Epithelial cell of prostate (primary cell): ENCODE results near the gene ZNF716.
"Not testable (repeated sequence)": the region's sequence is repeated elsewhere in the genome, so short reads cannot be mapped to it uniquely, and the experiment has no call there.

Source experiments
- DNase-seq: peaks from one replicate; pipeline ENCODE4 v3.0.0-alpha.2; 2011; ENCODE audit warnings: low read depth, low spot score
- H3K27ac ChIP-seq: fragments of 450-650 bp; 2 replicates; pipeline ENCODE4 v1.5.1; 2017; ENCODE audit warnings: mild to moderate bottlenecking

ZNF716 gene

DNA sequence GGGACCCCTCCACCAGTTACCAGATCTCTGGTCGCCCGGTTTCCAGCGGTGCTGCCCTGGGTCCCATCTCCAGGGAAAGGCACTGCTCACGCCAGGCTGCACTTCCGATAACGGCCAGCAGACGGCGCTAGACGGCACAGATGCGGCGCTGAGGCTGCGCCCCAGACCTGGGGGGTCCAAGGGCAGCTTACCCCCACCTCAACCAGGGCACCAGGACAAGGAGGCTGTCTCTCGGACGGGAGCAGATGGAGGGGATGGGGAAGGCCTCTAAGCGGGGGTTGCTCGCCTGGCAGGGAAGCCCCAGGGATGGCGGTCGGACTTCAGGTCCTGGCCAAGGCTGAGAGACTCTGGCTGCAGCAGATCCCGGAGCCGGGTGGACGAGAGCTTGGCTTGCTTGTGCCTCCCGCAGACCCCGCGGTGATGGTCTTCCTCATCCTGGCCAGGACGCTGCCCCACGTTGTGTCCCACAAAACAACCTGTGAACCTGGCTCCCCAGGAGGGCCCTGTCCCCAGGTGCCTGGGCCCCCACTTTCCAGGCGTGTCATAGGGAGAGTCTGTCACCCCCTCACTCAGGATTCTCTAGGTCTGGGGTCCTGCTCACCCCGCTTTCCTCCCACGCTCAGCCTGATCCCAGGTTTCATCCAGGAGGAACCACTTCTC lies 23.9 kb upstream of the ZNF716 start:
- DNase-seq = no peak
- no peak overlapping the region for H3K27ac ChIP-seq

GRCh38 chr7:57426629-57427003 lies 23.4 kb upstream of the ZNF716 start:
- H3K27ac ChIP-seq = no peak overlapping the region
- DNase-seq = no peak

- no peak for DNase-seq
- no peak overlapping the region for H3K27ac ChIP-seq
Observed at GRCh38 chr7:57427146-57427545, 22.8 kb upstream of the ZNF716 start.

GRCh38 chr7:57427594-57427993 lies 22.4 kb upstream of the ZNF716 start:
- DNase-seq = no peak
- no peak overlapping the region for H3K27ac ChIP-seq

DNA sequence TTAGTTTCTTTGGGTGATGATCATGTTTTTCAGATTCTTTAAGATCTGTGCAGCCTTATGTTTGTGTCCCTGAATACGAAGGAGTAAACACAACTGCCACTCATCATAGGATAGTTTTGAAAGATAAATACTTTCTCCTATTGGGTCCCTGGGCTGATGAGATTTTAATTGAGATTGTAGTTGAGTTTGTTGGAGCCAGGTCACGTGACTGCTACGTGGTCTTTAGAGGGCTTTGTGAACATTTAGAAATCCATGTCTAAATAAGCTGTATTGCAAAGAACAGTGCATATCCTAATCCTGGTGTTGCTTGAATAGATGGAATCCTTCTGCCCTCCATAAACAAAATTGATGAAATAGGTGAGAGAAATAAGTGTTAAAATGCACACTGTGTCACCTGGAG lies 17.4 kb upstream of the ZNF716 start:
- H3K27ac ChIP-seq = no peak overlapping the region
- DNase-seq = no peak

DNA sequence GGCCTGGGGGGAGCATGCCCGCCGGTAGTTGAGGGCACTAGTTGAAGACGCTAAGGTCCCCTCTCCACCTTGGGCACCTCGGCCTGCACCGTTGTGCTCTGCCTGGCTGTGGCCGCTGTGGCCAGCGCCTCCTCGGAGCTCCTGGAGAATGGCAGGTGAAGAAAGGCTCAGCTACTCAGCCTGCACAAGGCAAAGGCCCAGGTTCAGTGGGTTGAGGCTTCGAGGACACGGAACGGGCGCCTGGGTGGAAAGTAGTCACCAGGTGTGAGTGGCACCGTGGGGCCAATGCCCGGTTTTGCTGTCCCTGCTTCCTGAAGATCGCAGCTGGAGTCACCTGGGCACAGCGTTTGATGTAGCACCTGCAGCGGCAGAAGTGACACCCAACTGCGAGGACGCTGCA lies 12.4 kb upstream of the ZNF716 start:
- no peak for DNase-seq

GRCh38 chr7:57438244-57438643 lies 11.7 kb upstream of the ZNF716 start:
- H3K27ac ChIP-seq = no peak overlapping the region

More for the DNA sequence above, 12.4 kb upstream of the ZNF716 start:
- no peak overlapping the region for H3K27ac ChIP-seq

DNA sequence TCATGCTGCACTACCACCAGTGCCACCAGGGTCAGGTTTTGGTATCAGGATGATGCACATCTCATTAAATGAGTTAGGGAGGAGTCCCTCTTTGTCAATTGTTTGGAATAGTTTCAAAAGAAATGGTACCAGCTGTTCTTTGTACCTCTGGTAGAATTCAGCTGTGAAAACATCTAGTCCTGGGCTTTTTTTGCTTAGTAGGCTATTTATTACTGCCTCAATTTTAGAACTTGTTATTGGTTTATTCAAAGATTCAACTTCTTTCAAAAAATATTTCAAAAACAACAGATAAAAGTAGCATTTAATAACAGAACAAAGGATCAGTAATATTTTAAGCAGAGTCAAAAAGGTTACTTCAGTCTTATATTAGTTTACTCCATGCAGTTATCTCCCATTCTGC lies 6.4 kb upstream of the ZNF716 start:
- no peak for DNase-seq
- no peak overlapping the region for H3K27ac ChIP-seq

More at GRCh38 chr7:57438244-57438643, 11.7 kb upstream of the ZNF716 start:
- no peak for DNase-seq

GRCh38 chr7:57469186-57469828 lies 19.3 kb downstream of the ZNF716 start:
- DNase-seq, H3K27ac ChIP-seq: not testable (repeated sequence)

DNA sequence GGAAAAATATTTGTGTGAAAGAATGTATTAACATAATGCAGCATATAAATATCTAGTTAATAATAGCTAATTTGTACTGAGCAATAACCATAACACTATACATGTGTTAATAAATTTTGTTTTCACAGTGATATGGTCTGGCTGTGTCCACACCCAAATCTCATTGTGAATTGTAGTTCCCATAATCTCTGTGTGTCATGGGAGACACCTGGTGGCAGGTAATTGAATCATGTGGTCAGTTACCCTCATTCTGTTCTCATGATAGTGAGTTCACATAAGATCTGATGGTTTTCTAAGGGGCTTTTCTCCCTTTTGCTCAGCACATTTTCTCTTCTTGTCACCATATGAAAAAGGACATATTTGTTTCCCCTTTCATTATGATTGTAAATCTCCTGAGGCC lies 30.3 kb downstream of the ZNF716 start:
- H3K27ac ChIP-seq, DNase-seq: not testable (repeated sequence)

GRCh38 chr7:57485022-57485421 lies 35.0 kb downstream of the ZNF716 start:
- not testable (repeated sequence) for H3K27ac ChIP-seq, DNase-seq

GRCh38 chr7:57487957-57488356 lies 38.0 kb downstream of the ZNF716 start:
- no peak overlapping the region for H3K27ac ChIP-seq
- DNase-seq = no peak

DNA sequence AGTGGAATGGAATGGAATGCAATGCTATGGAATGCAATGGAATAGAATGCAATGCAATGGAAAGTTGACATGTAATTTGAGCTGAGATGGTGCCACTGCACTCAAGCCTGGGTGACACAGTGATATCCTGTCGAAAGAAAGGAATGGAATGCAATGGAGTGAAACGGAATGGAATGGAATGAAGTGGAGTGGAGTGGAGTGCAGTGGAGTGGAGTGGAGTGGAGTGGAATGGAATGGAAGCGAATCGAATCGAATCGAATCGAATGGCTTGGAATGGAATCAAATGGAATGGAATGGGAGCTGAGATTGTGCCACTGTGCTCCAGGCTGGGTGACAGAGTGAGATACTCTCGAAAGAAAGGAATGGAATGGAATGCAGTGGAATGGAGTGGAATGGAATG lies 45.1 kb downstream of the ZNF716 start:
- H3K27ac ChIP-seq, DNase-seq: not testable (repeated sequence)

DNA sequence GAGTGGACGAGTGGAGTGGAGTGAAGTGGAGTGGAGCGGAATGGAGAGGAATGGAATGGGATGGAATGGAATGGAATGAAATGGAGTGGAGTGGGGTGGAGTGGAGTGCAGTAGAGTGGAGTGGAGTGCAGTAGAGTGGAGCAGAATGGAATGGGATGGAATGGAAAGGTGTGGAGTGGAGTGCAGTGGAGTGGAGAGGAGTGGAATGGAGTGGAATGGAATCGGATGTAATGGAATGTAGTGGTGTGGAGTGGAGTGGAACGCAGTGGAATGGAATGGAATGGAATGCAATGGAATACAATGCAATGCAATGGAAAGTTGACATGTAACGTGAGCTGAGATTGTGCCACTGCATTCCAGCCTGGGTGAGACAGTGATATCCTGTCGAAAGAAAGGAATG lies 46.4 kb downstream of the ZNF716 start:
- H3K27ac ChIP-seq = no peak overlapping the region
- no peak for DNase-seq

GRCh38 chr7:57505176-57505575 lies 55.2 kb downstream of the ZNF716 start:
- no peak overlapping the region for H3K27ac ChIP-seq
- DNase-seq = no peak
